PFSK-1 (cell line): ENCODE measurements around the gene SRPK2.

Source experiments
- FOXP2 ChIP-seq: optimal IDR thresholded peaks from 2 replicates; pipeline ENCODE3; 2011; ENCODE audit warnings: borderline replicate concordance, control low read depth, inconsistent platforms; ENCODE audit not compliant: insufficient read depth; ENCODE audit errors: extremely low read length, extremely low read depth
- POLR2AphosphoS5 ChIP-seq: IDR thresholded peaks from 2 replicates; pipeline ENCODE4 v1.6.1; 2012; ENCODE audit warnings: low read depth, mild to moderate bottlenecking, control low read depth, low read length, moderate library complexity
- SIN3A ChIP-seq: IDR thresholded peaks from 2 replicates; pipeline ENCODE4 v1.6.1; 2012; ENCODE audit warnings: mild to moderate bottlenecking, low read length, moderate library complexity, borderline replicate concordance; ENCODE audit not compliant: insufficient read depth
- TAF1 ChIP-seq: IDR thresholded peaks from 2 replicates; pipeline ENCODE4 v1.6.1; 2012; ENCODE audit warnings: low read length, control low read depth, borderline replicate concordance; ENCODE audit not compliant: insufficient read depth
- TF ChIP-seq, protein P1 (sequence below), 2 experiments: IDR thresholded peaks; 2 replicates each; pipeline versions ENCODE4 v1.6.1 to v1.8.0; 2011 to 2012; ENCODE audit warnings: low read depth in 2 of 2, low read length in 2 of 2, control low read depth in 1 of 2, inconsistent platforms in 1 of 2, mild to moderate bottlenecking in 1 of 2, moderate library complexity in 1 of 2; ENCODE audit not compliant: insufficient read depth in 1 of 2

DNA sequence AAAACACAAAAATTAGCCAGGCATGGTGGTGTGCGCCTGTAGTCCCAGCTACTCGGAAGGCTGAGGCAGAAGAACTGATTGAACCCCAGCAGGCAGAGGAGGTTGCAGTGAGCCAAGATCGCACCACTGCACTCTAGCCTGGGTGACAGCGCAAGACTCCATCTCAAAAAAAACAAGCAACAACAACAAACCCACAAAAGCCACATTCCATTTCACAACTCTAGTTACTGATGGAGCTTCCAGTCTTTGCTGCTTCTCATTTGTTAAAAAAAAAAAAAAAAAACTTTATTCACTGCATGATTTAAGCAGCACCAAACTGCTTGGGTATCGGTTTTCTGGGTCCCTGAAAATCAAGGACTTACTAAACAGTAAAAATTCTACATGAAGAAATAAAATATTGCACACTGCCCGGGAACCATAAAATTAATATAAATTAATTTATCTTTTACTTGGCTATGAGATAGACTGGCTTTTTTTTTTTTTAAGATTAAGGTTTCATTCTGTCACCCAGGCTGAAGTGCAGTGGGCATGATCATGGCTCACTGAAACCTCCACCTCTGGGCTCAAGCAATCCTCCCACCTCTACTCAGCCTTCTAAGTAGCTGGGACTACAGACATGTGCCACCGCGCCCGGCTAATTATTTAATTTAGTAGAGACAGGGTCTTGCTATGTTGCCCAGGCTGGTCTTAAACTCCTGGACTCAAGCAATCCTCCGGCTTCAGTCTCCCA is 42.0 kb downstream of the SRPK2 start:
- no peak for TF ChIP-seq POLR2AphosphoS5
- TF ChIP-seq, protein P1, sequence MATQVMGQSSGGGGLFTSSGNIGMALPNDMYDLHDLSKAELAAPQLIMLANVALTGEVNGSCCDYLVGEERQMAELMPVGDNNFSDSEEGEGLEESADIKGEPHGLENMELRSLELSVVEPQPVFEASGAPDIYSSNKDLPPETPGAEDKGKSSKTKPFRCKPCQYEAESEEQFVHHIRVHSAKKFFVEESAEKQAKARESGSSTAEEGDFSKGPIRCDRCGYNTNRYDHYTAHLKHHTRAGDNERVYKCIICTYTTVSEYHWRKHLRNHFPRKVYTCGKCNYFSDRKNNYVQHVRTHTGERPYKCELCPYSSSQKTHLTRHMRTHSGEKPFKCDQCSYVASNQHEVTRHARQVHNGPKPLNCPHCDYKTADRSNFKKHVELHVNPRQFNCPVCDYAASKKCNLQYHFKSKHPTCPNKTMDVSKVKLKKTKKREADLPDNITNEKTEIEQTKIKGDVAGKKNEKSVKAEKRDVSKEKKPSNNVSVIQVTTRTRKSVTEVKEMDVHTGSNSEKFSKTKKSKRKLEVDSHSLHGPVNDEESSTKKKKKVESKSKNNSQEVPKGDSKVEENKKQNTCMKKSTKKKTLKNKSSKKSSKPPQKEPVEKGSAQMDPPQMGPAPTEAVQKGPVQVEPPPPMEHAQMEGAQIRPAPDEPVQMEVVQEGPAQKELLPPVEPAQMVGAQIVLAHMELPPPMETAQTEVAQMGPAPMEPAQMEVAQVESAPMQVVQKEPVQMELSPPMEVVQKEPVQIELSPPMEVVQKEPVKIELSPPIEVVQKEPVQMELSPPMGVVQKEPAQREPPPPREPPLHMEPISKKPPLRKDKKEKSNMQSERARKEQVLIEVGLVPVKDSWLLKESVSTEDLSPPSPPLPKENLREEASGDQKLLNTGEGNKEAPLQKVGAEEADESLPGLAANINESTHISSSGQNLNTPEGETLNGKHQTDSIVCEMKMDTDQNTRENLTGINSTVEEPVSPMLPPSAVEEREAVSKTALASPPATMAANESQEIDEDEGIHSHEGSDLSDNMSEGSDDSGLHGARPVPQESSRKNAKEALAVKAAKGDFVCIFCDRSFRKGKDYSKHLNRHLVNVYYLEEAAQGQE (IDR thresholded peaks at IDR 0.05; ENCODE audit: insufficient read depth in 1 of 2, low read depth in 2 of 2, low read length in 2 of 2), result no peak
- no peak for TF ChIP-seq SIN3A
- no peak for TF ChIP-seq TAF1
- no peak for TF ChIP-seq FOXP2
